Glutamatergic neuron (in vitro differentiated cells): ENCODE measurements around the gene PPP1R27. TPM values are rescaled to one million over a fixed set of nuclear protein-coding genes. Genes with fewer than 3 reads are reported as not detected.
A peak's percentile ranks its signal among the peaks of the same experiment; 100 is the strongest.

ENCODE experiments used
- DNase-seq: peaks from one replicate; pipeline ENCODE4 v3.0.0; 2022
- H3K27ac Mint-ChIP-seq: one replicate; pipeline ENCODE4 v1.8.0; 2020; ENCODE audit warnings: mild to moderate bottlenecking, mixed read lengths, inconsistent platforms; ENCODE audit not compliant: unreplicated experiment
- H3K27me3 Mint-ChIP-seq: one replicate; pipeline ENCODE4 v1.8.0; 2020; ENCODE audit warnings: mild to moderate bottlenecking, moderate library complexity, mixed read lengths, inconsistent platforms; ENCODE audit not compliant: unreplicated experiment
- H3K36me3 Mint-ChIP-seq: one replicate; pipeline ENCODE4 v1.8.0; 2020; ENCODE audit warnings: mild to moderate bottlenecking, mixed read lengths, inconsistent platforms; ENCODE audit not compliant: unreplicated experiment
- H3K4me1 Mint-ChIP-seq: one replicate; pipeline ENCODE4 v1.8.0; 2020; ENCODE audit warnings: mild to moderate bottlenecking, low read depth, mixed read lengths, inconsistent platforms; ENCODE audit not compliant: unreplicated experiment
- H3K4me3 Mint-ChIP-seq: one replicate; pipeline ENCODE4 v1.8.0; 2020; ENCODE audit warnings: mild to moderate bottlenecking, mixed read lengths, inconsistent platforms; ENCODE audit not compliant: unreplicated experiment
- H3K9me3 Mint-ChIP-seq: one replicate; pipeline ENCODE4 v1.8.0; 2020; ENCODE audit warnings: mild to moderate bottlenecking, moderate library complexity, mixed read lengths, inconsistent platforms; ENCODE audit not compliant: unreplicated experiment
- total RNA-seq: library from RNA; stranded (reverse); fragmentation: NEBNext Ultra II Directional; extraction: Animal tissue kit (Norgen Biotek cat#: 25700); gene quantifications from one replicate; pipeline ENCODE4 v1.2.1, GENCODE V29; 2021; ENCODE audit not compliant: unreplicated experiment
- TF ChIP-seq, protein P1 (sequence below): fragments of 200-600 bp; sonication (generic); IDR thresholded peaks from one replicate; pipeline ENCODE4 v1.5.0; 2021; ENCODE audit not compliant: partially characterized antibody, unreplicated experiment

Gene PPP1R27
- total RNA-seq, 1 donor from 2014 or later, result 0.81 TPM

DNA sequence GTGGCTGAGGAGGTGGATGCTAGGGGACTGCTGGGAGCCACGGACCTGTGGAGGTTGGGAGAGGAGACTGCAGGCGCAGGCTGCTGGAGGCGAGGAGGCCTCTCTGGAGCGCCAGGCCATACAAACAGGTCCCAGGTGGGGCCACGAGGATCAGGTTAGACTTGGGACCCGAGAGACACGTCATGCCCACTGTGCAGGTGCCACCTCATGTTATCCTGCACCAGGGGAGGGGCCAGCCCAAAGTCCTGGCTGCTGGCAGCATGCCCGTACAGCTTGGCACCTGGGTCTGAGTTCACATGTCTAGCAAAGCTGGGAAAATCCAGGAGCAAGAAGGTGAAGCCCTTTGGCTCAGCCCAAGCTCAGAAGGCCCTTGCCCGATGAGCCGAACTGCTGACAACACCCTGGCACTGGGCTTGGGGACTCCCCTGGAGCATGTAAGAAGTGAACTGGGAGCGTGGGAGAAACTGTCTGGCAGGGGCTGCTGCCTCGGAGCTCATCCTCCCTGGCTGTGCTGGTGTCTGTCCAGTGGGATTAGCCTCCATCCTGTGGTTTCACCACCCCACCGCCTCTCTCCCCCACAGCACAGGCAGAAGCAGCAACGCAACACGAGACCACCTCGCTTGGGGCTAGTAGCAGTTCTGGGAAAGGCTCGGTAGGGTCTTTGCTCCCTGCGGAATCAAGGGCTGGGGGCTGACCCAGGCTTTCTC is 31.0 kb upstream of the PPP1R27 start:
- no peak for DNase-seq
- Mint-ChIP-seq H3K4me3 (no peak overlapping the region), H3K9me3 (peaks cover 17% of the 10 kb centered on the region), H3K36me3 (no peaks in the 10 kb centered on the region), H3K4me1 (peaks cover 7% of the 10 kb centered on the region), H3K27me3 (peaks cover 14% of the 10 kb centered on the region), H3K27ac (no peak overlapping the region)
- TF ChIP-seq, protein P1, sequence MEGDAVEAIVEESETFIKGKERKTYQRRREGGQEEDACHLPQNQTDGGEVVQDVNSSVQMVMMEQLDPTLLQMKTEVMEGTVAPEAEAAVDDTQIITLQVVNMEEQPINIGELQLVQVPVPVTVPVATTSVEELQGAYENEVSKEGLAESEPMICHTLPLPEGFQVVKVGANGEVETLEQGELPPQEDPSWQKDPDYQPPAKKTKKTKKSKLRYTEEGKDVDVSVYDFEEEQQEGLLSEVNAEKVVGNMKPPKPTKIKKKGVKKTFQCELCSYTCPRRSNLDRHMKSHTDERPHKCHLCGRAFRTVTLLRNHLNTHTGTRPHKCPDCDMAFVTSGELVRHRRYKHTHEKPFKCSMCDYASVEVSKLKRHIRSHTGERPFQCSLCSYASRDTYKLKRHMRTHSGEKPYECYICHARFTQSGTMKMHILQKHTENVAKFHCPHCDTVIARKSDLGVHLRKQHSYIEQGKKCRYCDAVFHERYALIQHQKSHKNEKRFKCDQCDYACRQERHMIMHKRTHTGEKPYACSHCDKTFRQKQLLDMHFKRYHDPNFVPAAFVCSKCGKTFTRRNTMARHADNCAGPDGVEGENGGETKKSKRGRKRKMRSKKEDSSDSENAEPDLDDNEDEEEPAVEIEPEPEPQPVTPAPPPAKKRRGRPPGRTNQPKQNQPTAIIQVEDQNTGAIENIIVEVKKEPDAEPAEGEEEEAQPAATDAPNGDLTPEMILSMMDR, result no peak

DNA sequence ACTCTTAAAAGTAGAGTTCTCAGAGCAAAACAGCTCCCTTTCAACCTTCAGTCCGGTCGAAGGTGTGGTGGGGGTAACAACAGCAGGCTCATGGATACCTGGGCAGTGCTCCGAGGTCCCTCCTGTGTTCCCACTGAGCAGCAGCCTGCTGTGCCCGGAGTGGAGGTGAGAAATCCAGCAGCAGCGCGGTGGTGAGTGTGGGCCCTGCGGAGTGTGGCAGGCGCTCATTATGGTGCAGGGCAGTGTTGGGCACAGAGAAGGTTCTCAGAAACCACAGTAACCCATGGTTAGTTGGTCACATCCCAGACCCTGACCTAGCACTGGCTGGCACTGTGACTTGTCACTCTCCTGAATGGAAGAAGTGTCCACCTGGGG is 30.5 kb upstream of the PPP1R27 start:
- Mint-ChIP-seq H3K36me3 (no peaks in the 10 kb centered on the region), H3K9me3 (peaks cover 21% of the 10 kb centered on the region), H3K27ac (no peak overlapping the region), H3K4me1 (peaks cover 7% of the 10 kb centered on the region), H3K4me3 (no peak overlapping the region), H3K27me3 (peaks cover 18% of the 10 kb centered on the region)
- TF ChIP-seq, protein P1, result no peak
- no peak for DNase-seq

DNA sequence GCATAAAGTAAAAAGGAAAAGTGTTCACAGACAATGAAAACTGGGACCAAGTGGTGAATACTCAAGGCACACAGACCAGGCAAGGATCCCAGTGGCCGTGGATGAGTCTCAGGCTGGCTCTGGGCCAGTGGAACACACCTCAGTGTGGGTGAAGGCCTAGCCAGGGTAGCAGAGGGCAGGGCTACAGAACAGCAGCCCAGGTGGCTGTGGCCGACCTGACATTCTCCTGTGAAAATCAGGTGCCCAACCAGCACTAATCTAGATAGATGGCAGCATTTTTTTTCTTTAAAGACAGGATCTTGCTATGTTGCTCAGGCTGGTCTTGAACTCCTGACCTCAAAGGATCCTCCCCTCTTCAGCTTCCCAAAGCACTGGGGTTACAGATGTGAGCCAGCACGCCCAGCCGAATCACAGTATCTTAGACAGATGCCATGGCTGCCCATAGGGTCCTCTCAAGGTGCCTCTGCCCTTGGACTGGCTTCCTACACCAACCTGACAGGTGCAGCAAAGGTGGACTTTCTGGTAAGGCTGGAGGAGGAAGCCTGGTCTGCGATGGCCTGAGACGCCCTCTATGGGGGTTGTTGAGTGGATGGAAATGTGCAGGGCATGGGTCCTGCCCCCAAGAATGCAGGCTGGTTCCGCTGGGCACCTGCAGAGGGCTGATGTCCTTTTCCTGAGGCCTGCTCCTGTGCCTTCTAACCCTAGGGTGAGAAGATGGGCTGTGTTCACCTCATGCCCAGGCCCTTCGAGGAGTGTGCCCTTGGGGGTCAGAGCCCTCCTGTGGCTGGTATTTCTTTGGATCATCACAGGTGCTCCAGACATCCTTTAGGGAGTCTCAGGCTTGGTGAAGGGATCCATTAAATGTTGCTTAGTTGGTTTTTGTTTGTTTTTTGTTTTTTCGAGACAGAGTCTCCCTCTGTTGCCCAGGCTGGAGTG is 29.3 kb upstream of the PPP1R27 start:
- TF ChIP-seq, protein P1, result no peak
- H3K4me1 Mint-ChIP-seq, result peaks cover 10% of the 10 kb centered on the region
- H3K36me3 Mint-ChIP-seq, result no peaks in the 10 kb centered on the region
- H3K27ac Mint-ChIP-seq, result no peak overlapping the region
- peaks cover 22% of the 10 kb centered on the region for H3K9me3 Mint-ChIP-seq
- DNase-seq, result no peak
- H3K4me3 Mint-ChIP-seq, result no peak overlapping the region
- peaks cover 19% of the 10 kb centered on the region for H3K27me3 Mint-ChIP-seq

DNA sequence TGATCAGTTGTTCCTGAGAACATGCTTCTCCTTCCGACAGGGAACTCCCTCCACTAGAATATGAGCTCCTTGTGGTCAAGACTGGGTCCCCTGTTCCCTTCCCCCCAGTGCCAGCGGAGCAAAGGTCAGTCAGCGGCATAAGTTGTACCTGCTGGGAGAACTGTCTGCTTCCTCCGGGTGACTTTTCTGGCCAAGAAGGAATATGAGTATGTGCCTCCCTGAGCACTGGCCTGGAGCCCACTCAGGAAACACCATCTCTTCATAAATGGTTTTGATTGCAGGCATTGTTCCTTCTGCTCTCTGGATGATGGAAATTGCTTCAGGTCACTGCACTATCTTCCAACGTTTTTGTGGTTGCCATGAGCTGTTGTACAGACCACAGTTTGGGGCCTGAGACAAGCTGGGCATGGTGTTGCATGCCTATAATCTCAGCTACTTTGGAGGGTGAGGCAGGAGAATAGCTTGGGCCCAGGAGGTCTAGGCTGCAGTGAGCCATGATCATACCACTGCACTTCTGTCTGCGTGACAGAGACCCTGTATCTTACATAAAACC is 28.3 kb upstream of the PPP1R27 start:
- peak overlapping the region; percentile 76 for H3K4me3 Mint-ChIP-seq
- peaks cover 19% of the 10 kb centered on the region for H3K27me3 Mint-ChIP-seq
- no peaks in the 10 kb centered on the region for H3K36me3 Mint-ChIP-seq
- peak overlapping the region; percentile 81 for H3K27ac Mint-ChIP-seq
- peaks cover 10% of the 10 kb centered on the region for H3K4me1 Mint-ChIP-seq
- no peak for DNase-seq
- TF ChIP-seq, protein P1, result no peak
- H3K9me3 Mint-ChIP-seq, result peaks cover 22% of the 10 kb centered on the region
